ENCODE data around the gene EPHA4. TPM values are rescaled to one million over a fixed set of nuclear protein-coding genes. Genes with fewer than 3 reads are reported as not detected.
"Not testable (repeated sequence)": the region's sequence is repeated elsewhere in the genome, so short reads cannot be mapped to it uniquely, and the experiment has no call there.

EPHA4 gene
- polyA plus RNA-seq, 2 donors = 4.5 to 6.0 TPM

GRCh38 chr2:221517146-221517695 lies 54.9 kb downstream of the EPHA4 start:
- Histone ChIP-seq H3K4me3 (ENCODE audit: low read depth in 1 of 2, low read length in 2 of 2) (no peak overlapping the region), H3K4me1 (ENCODE audit: control insufficient read depth in 2 of 2, insufficient read depth in 2 of 2, low read length in 1 of 2) (peaks cover 0 to 4% of the 10 kb centered on the region in 2 donors), H3K27ac (ENCODE audit: low read depth in 2 of 2, low read length in 1 of 2) (no peak overlapping the region), H3K36me3 (ENCODE audit: control insufficient read depth in 2 of 2, insufficient read depth in 2 of 2, low read length in 1 of 2) (no peaks in the 10 kb centered on the region), H3K27me3 (ENCODE audit: control insufficient read depth in 1 of 2, insufficient read depth in 2 of 2, low read length in 2 of 2) (no peaks in the 10 kb centered on the region), H3K9me3 (ENCODE audit: control insufficient read depth in 2 of 2, insufficient read depth in 1 of 2, low read depth in 1 of 2, low read length in 1 of 2) (no peaks in the 10 kb centered on the region)
- 73 to 77% methylated on average over 4 of the region's 4 CpGs for WGBS, 2 donors

- Histone ChIP-seq H3K4me3 (ENCODE audit: low read depth in 1 of 2, low read length in 2 of 2) (no peak overlapping the region), H3K4me1 (ENCODE audit: control insufficient read depth in 2 of 2, insufficient read depth in 2 of 2, low read length in 1 of 2) (peaks cover 0 to 4% of the 10 kb centered on the region in 2 donors), H3K27me3 (ENCODE audit: control insufficient read depth in 1 of 2, insufficient read depth in 2 of 2, low read length in 2 of 2) (no peaks in the 10 kb centered on the region), H3K27ac (ENCODE audit: low read depth in 2 of 2, low read length in 1 of 2) (no peak overlapping the region), H3K9me3 (ENCODE audit: control insufficient read depth in 2 of 2, insufficient read depth in 1 of 2, low read depth in 1 of 2, low read length in 1 of 2) (no peaks in the 10 kb centered on the region), H3K36me3 (ENCODE audit: control insufficient read depth in 2 of 2, insufficient read depth in 2 of 2, low read length in 1 of 2) (no peaks in the 10 kb centered on the region)
- 55 to 56% methylated on average over 1 of the region's 1 CpG for WGBS, 2 donors
Observed at GRCh38 chr2:221515864-221516263, 56.2 kb downstream of the EPHA4 start.

- Histone ChIP-seq H3K4me3 (ENCODE audit: low read depth in 1 of 2, low read length in 2 of 2) (no peak overlapping the region), H3K27ac (ENCODE audit: low read depth in 2 of 2, low read length in 1 of 2) (no peak overlapping the region), H3K27me3 (ENCODE audit: control insufficient read depth in 1 of 2, insufficient read depth in 2 of 2, low read length in 2 of 2) (no peaks in the 10 kb centered on the region), H3K9me3 (ENCODE audit: control insufficient read depth in 2 of 2, insufficient read depth in 1 of 2, low read depth in 1 of 2, low read length in 1 of 2) (no peaks in the 10 kb centered on the region), H3K36me3 (ENCODE audit: control insufficient read depth in 2 of 2, insufficient read depth in 2 of 2, low read length in 1 of 2) (no peaks in the 10 kb centered on the region), H3K4me1 (ENCODE audit: control insufficient read depth in 2 of 2, insufficient read depth in 2 of 2, low read length in 1 of 2) (peaks cover 0 to 4% of the 10 kb centered on the region in 2 donors)
- 44 to 50% methylated on average over 5 of the region's 5 CpGs for WGBS, 2 donors
Observed at GRCh38 chr2:221514305-221515040, 57.6 kb downstream of the EPHA4 start.

- Histone ChIP-seq H3K27ac (ENCODE audit: low read depth in 2 of 2, low read length in 1 of 2) (no peak overlapping the region), H3K36me3 (ENCODE audit: control insufficient read depth in 2 of 2, insufficient read depth in 2 of 2, low read length in 1 of 2) (no peaks in the 10 kb centered on the region), H3K27me3 (ENCODE audit: control insufficient read depth in 1 of 2, insufficient read depth in 2 of 2, low read length in 2 of 2) (no peaks in the 10 kb centered on the region), H3K4me3 (ENCODE audit: low read depth in 1 of 2, low read length in 2 of 2) (no peak overlapping the region), H3K4me1 (ENCODE audit: control insufficient read depth in 2 of 2, insufficient read depth in 2 of 2, low read length in 1 of 2) (peaks cover 0 to 4% of the 10 kb centered on the region in 2 donors), H3K9me3 (ENCODE audit: control insufficient read depth in 2 of 2, insufficient read depth in 1 of 2, low read depth in 1 of 2, low read length in 1 of 2) (no peaks in the 10 kb centered on the region)
- 70 to 76% methylated on average over 5 of the region's 5 CpGs for WGBS, 2 donors
Observed at GRCh38 chr2:221513232-221513631, 58.9 kb downstream of the EPHA4 start.

GRCh38 chr2:221511325-221511724 lies 60.8 kb downstream of the EPHA4 start:
- H3K27me3 ChIP-seq (ENCODE audit: control insufficient read depth in 1 of 2, insufficient read depth in 2 of 2, low read length in 2 of 2); H3K36me3 ChIP-seq (ENCODE audit: control insufficient read depth in 2 of 2, insufficient read depth in 2 of 2, low read length in 1 of 2); H3K4me1 ChIP-seq (ENCODE audit: control insufficient read depth in 2 of 2, insufficient read depth in 2 of 2, low read length in 1 of 2); H3K27ac ChIP-seq (ENCODE audit: low read depth in 2 of 2, low read length in 1 of 2); H3K4me3 ChIP-seq (ENCODE audit: low read depth in 1 of 2, low read length in 2 of 2); H3K9me3 ChIP-seq (ENCODE audit: control insufficient read depth in 2 of 2, insufficient read depth in 1 of 2, low read depth in 1 of 2, low read length in 1 of 2): not testable (repeated sequence)
- WGBS, 2 donors = 80 to 85% methylated on average over 5 of the region's 5 CpGs

- no peaks in the 10 kb centered on the region for H3K9me3 ChIP-seq (ENCODE audit: control insufficient read depth in 2 of 2, insufficient read depth in 1 of 2, low read depth in 1 of 2, low read length in 1 of 2)
- no peak overlapping the region for H3K4me3 ChIP-seq (ENCODE audit: low read depth in 1 of 2, low read length in 2 of 2)
- WGBS, 2 donors = 95 to 98% methylated on average over 2 of the region's 2 CpGs
- H3K27me3 ChIP-seq (ENCODE audit: control insufficient read depth in 1 of 2, insufficient read depth in 2 of 2, low read length in 2 of 2) = no peaks in the 10 kb centered on the region
- no peak overlapping the region for H3K27ac ChIP-seq (ENCODE audit: low read depth in 2 of 2, low read length in 1 of 2)
- H3K4me1 ChIP-seq (ENCODE audit: control insufficient read depth in 2 of 2, insufficient read depth in 2 of 2, low read length in 1 of 2) = peaks cover 0 to 2% of the 10 kb centered on the region in 2 donors
- H3K36me3 ChIP-seq (ENCODE audit: control insufficient read depth in 2 of 2, insufficient read depth in 2 of 2, low read length in 1 of 2) = no peaks in the 10 kb centered on the region
Observed at GRCh38 chr2:221506469-221506868, 65.6 kb downstream of the EPHA4 start.

GRCh38 chr2:221505605-221506004 lies 66.5 kb downstream of the EPHA4 start:
- Histone ChIP-seq H3K36me3 (ENCODE audit: control insufficient read depth in 2 of 2, insufficient read depth in 2 of 2, low read length in 1 of 2) (no peaks in the 10 kb centered on the region), H3K4me3 (ENCODE audit: low read depth in 1 of 2, low read length in 2 of 2) (no peak overlapping the region), H3K9me3 (ENCODE audit: control insufficient read depth in 2 of 2, insufficient read depth in 1 of 2, low read depth in 1 of 2, low read length in 1 of 2) (no peaks in the 10 kb centered on the region), H3K27me3 (ENCODE audit: control insufficient read depth in 1 of 2, insufficient read depth in 2 of 2, low read length in 2 of 2) (no peaks in the 10 kb centered on the region), H3K4me1 (ENCODE audit: control insufficient read depth in 2 of 2, insufficient read depth in 2 of 2, low read length in 1 of 2) (peaks cover 0 to 2% of the 10 kb centered on the region in 2 donors), H3K27ac (ENCODE audit: low read depth in 2 of 2, low read length in 1 of 2) (no peak overlapping the region)
- 97 to 98% methylated on average over 4 of the region's 4 CpGs for WGBS, 2 donors

- no peaks in the 10 kb centered on the region for H3K36me3 ChIP-seq (ENCODE audit: control insufficient read depth in 2 of 2, insufficient read depth in 2 of 2, low read length in 1 of 2)
- H3K27me3 ChIP-seq (ENCODE audit: control insufficient read depth in 1 of 2, insufficient read depth in 2 of 2, low read length in 2 of 2) = no peaks in the 10 kb centered on the region
- H3K4me3 ChIP-seq (ENCODE audit: low read depth in 1 of 2, low read length in 2 of 2) = no peak overlapping the region
- H3K9me3 ChIP-seq (ENCODE audit: control insufficient read depth in 2 of 2, insufficient read depth in 1 of 2, low read depth in 1 of 2, low read length in 1 of 2) = no peaks in the 10 kb centered on the region
- peaks cover 0 to 2% of the 10 kb centered on the region in 2 donors for H3K4me1 ChIP-seq (ENCODE audit: control insufficient read depth in 2 of 2, insufficient read depth in 2 of 2, low read length in 1 of 2)
- H3K27ac ChIP-seq (ENCODE audit: low read depth in 2 of 2, low read length in 1 of 2) = no peak overlapping the region
- WGBS, 2 donors = 97 to 98% methylated on average over 1 of the region's 1 CpG
Observed at GRCh38 chr2:221504905-221505304, 67.2 kb downstream of the EPHA4 start.

GRCh38 chr2:221503965-221504364 lies 68.1 kb downstream of the EPHA4 start:
- 45 to 50% methylated on average over 2 of the region's 2 CpGs for WGBS, 2 donors
- no peaks in the 10 kb centered on the region for H3K9me3 ChIP-seq (ENCODE audit: control insufficient read depth in 2 of 2, insufficient read depth in 1 of 2, low read depth in 1 of 2, low read length in 1 of 2)
- peaks cover 0 to 2% of the 10 kb centered on the region in 2 donors for H3K4me1 ChIP-seq (ENCODE audit: control insufficient read depth in 2 of 2, insufficient read depth in 2 of 2, low read length in 1 of 2)
- no peaks in the 10 kb centered on the region for H3K36me3 ChIP-seq (ENCODE audit: control insufficient read depth in 2 of 2, insufficient read depth in 2 of 2, low read length in 1 of 2)
- H3K4me3 ChIP-seq (ENCODE audit: low read depth in 1 of 2, low read length in 2 of 2) = no peak overlapping the region
- no peak overlapping the region for H3K27ac ChIP-seq (ENCODE audit: low read depth in 2 of 2, low read length in 1 of 2)
- no peaks in the 10 kb centered on the region for H3K27me3 ChIP-seq (ENCODE audit: control insufficient read depth in 1 of 2, insufficient read depth in 2 of 2, low read length in 2 of 2)
